Stimulated activated CD8-positive, alpha-beta memory T cell treated with anti-CD3 and anti-CD28 coated beads, Interleukin-12 subunit alpha, Interleukin-12 subunit beta, amount 100 ng/mL, for 1 hour (primary cell): ENCODE data around the gene COL5A2.

ENCODE experiments used
- DNase-seq: peaks from one replicate; pipeline ENCODE4 v3.0.0-alpha.2; 2020; ENCODE audit warnings: low read depth

Gene COL5A2

GRCh38 chr2:189049709-189050164 lies 129.8 kb downstream of the COL5A2 start:
- DNase-seq = no peak

- DNase-seq = no peak
Measured at GRCh38 chr2:189048189-189048588, 131.4 kb downstream of the COL5A2 start.

- DNase-seq = no peak
Measured at GRCh38 chr2:189047171-189047888, 132.2 kb downstream of the COL5A2 start.

GRCh38 chr2:189046320-189046719 lies 133.2 kb downstream of the COL5A2 start:
- no peak for DNase-seq

GRCh38 chr2:189045836-189046235 lies 133.7 kb downstream of the COL5A2 start:
- no peak for DNase-seq

GRCh38 chr2:189037518-189037917 lies 142.0 kb downstream of the COL5A2 start:
- no peak for DNase-seq

GRCh38 chr2:189024901-189025618 lies 154.5 kb downstream of the COL5A2 start:
- no peak for DNase-seq

- no peak for DNase-seq
Measured at GRCh38 chr2:189022492-189022891, 157.1 kb downstream of the COL5A2 start.

GRCh38 chr2:189022053-189022481 lies 157.5 kb downstream of the COL5A2 start:
- DNase-seq = no peak

GRCh38 chr2:189020179-189020578 lies 159.4 kb downstream of the COL5A2 start:
- DNase-seq = no peak

- no peak for DNase-seq
Measured at GRCh38 chr2:189018631-189019030, 160.9 kb downstream of the COL5A2 start.

- DNase-seq = no peak
Measured at GRCh38 chr2:189016311-189016861, 163.2 kb downstream of the COL5A2 start.

- no peak for DNase-seq
Measured at GRCh38 chr2:189015359-189015758, 164.2 kb downstream of the COL5A2 start.

- no peak for DNase-seq
Measured at GRCh38 chr2:189014449-189015138, 165.0 kb downstream of the COL5A2 start.

- no peak for DNase-seq
Measured at GRCh38 chr2:189013671-189014448, 165.7 kb downstream of the COL5A2 start.

GRCh38 chr2:189013031-189013430 lies 166.5 kb downstream of the COL5A2 start:
- no peak for DNase-seq

GRCh38 chr2:189012351-189012750 lies 167.2 kb downstream of the COL5A2 start:
- DNase-seq = no peak

GRCh38 chr2:189010536-189010935 lies 169.0 kb downstream of the COL5A2 start:
- DNase-seq = no peak

- DNase-seq = no peak
Measured at GRCh38 chr2:189008555-189009262, 170.9 kb downstream of the COL5A2 start.

GRCh38 chr2:189002079-189002478 lies 177.5 kb downstream of the COL5A2 start:
- DNase-seq = no peak

GRCh38 chr2:189000221-189000620 lies 179.3 kb downstream of the COL5A2 start:
- no peak for DNase-seq
